Sigmoid colon (tissue), 7 donors: Measurements from ENCODE around the gene FERMT2. TPM values are rescaled to one million over a fixed set of nuclear protein-coding genes. Genes with fewer than 3 reads are reported as not detected.
A peak's percentile ranks its signal among the peaks of the same experiment; 100 is the strongest.

ENCODE experiments used
- DNase-seq: peaks from one replicate; pipeline ENCODE4 v3.0.0-alpha.2; 2019
- H3K27ac ChIP-seq, 4 donors: fragments of 200-600 bp; sonication (generic); one replicate each; pipeline ENCODE4 v1.5.1; 2016 to 2019; ENCODE audit warnings: mild to moderate bottlenecking in 1 of 4
- H3K27me3 ChIP-seq, 3 donors: fragments of 200-600 bp; sonication (generic); one replicate each; pipeline ENCODE4 v1.5.1; 2019; ENCODE audit warnings: mild to moderate bottlenecking in 1 of 3
- H3K36me3 ChIP-seq, 4 donors: fragments of 200-600 bp; sonication (generic); one replicate each; pipeline ENCODE4 v1.5.1; 2016 to 2019
- H3K4me1 ChIP-seq, 4 donors: fragments of 200-600 bp; sonication (generic); one replicate each; pipeline ENCODE4 v1.5.1; 2017 to 2019
- H3K4me3 ChIP-seq, 4 donors: fragments of 200-600 bp; sonication (generic); one replicate each; pipeline ENCODE4 v1.5.1; 2017 to 2019; ENCODE audit warnings: mild to moderate bottlenecking in 2 of 4, moderate library complexity in 1 of 4
- H3K9me3 ChIP-seq, 4 donors: fragments of 200-600 bp in 3 of 4; sonication (generic) in 3 of 4; one replicate each; pipeline versions ENCODE4 v1.5.1 to v1.6.1; 2013 to 2019
- CTCF ChIP-seq, 4 experiments: fragments of 450-650 bp in 3 of 4; fragments of 200-600 bp in 1 of 4; IDR thresholded peaks; one replicate each; pipeline ENCODE4 v1.5.1; 2016 to 2019; ENCODE audit warnings: antibody characterized with exemption in 4 of 4, mild to moderate bottlenecking in 3 of 4, moderate library complexity in 2 of 4
- EP300 ChIP-seq, 4 donors: sonication (generic); formaldehyde crosslinking; IDR thresholded peaks; one replicate each; pipeline ENCODE4 v1.6.1; 2017; ENCODE audit warnings: antibody characterized with exemption in 4 of 4
- POLR2A ChIP-seq, 2 donors: fragments of 450-650 bp; IDR thresholded peaks; one replicate each; pipeline ENCODE4 v1.6.1; 2016; ENCODE audit warnings: antibody characterized with exemption in 2 of 2, mild to moderate bottlenecking in 2 of 2, moderate library complexity in 2 of 2
- POLR2AphosphoS5 ChIP-seq, 4 donors: sonication (generic); formaldehyde crosslinking; IDR thresholded peaks; one replicate each; pipeline ENCODE4 v1.6.1; 2017; ENCODE audit warnings: antibody characterized with exemption in 4 of 4
- WGBS, 2 donors: extraction: QIAGEN DNeasy Blood & Tissue Kit; methylation state at CpG; one replicate each; pipeline ENCODE4 v1.1.7; 2013; 5-methylcytosine and 5-hydroxymethylcytosine counted together
- intact Hi-C: fragments of 100-400 bp; cut with DNase I; formaldehyde crosslinking; loops from one replicate; pipeline ENCODE4 v1.15.1; 2023
- polyA plus RNA-seq, 3 donors: library from polyadenylated mRNA; stranded (reverse); fragments of 200-250 nt; gene quantifications; one replicate each; pipeline ENCODE4 v1.2.3, GENCODE V29; 2013
- total RNA-seq, 4 donors: library from RNA; depleted of rRNA; stranded (reverse); fragments of >200 nt; gene quantifications; one replicate each; pipeline ENCODE4 v1.1.0, GENCODE V29; 2016
- donor health status: healthy with polysubstance abuse.
- donor health status: Bipolar disorder and iron deficiency.
- donor health status: healthy.

FERMT2 gene
- total and polyA plus RNA-seq, 7 donors: 3.0 to 317 (median 278) TPM

DNA sequence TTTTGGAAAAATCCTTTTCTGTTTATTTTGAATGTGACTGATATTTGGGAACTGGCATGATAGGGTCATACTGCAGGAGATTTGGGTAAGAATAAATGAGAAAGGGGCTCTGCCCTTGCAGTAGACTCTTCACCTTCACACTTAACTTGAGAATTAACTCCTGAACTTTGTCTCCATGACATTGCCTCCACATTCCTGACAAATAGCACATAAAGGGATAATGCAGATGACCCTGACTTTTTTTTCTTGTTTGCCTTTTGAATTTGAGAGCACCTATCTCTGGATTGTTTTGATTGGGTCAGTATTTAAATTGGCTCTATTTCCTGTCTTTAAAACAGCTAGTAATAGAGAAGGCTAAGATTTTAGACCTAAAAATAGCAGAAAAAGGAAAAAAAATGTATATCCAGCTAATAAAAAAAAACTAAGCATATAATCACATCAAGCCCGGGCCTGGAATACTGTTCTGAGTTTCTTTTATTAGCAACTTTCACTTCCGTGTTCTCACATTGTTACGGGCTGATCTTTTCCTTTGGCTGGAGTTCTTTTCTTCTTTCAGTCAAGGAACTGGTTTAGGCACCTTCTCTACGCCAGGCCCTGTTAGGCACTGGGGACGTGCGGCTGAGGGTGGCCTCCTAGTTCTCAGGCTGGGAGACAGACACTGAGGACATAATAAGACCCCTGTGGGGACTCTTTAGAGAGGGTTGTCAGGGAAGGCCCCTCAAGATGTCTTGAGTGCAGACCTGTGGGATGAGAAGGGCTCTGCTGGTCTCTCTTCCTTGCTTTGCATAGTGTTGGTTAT lies 106.4 kb downstream of the FERMT2 start:
- Histone ChIP-seq H3K36me3 (no peaks in the 10 kb centered on the region), H3K4me1 (peaks cover 0 to 23% (median 22%) of the 10 kb centered on the region in 4 donors), H3K27ac (peak overlapping the region; percentile 36 to 78 (median 67)), H3K9me3 (no peaks in the 10 kb centered on the region), H3K27me3 (no peaks in the 10 kb centered on the region), H3K4me3 (no peak overlapping the region)
- 49 to 58% methylated on average over 6 of the region's 6 CpGs for WGBS, 2 donors
- DNase-seq: no peak
- TF ChIP-seq CTCF (IDR thresholded peaks at IDR 0.05): no peak
- TF ChIP-seq POLR2AphosphoS5 (IDR thresholded peaks at IDR 0.05): no peak
- TF ChIP-seq POLR2A (IDR thresholded peaks at IDR 0.05): no peak
- no peak for TF ChIP-seq EP300 (IDR thresholded peaks at IDR 0.05)
- intact Hi-C loops: loop anchor here (5.0 kb wide), 1 partner anchor 113 kb away; no protein-coding TSS in a partner anchor

DNA sequence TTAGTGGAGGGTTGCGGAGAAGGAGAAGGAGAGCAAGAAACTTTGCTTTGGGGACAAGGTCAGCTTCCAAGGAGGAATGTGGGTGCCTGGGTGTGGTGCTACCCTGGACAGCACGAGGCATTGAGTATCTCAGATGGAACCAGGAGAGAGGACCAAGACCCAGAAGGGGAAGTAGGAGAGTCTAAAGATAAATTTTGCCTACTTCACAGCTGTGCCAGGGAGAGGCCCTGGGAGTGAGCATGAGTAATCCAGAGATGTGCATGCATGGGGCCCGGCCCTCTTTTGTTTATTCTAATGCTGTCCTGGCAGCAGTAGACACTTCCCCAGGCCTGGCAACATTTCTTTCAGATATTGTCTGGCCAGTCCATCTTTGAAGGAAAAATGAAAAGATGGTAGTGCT lies 110.0 kb downstream of the FERMT2 start:
- TF ChIP-seq CTCF (IDR thresholded peaks at IDR 0.05) (no peak), EP300 (IDR thresholded peaks at IDR 0.05) (no peak), POLR2AphosphoS5 (IDR thresholded peaks at IDR 0.05) (no peak), POLR2A (IDR thresholded peaks at IDR 0.05) (no peak)
- 47 to 65% methylated on average over 3 of the region's 3 CpGs for WGBS, 2 donors
- peak overlapping the region in 2 of 4 donors; percentile 48 to 59 for H3K27ac ChIP-seq
- peaks cover 0 to 23% (median 22%) of the 10 kb centered on the region in 4 donors for H3K4me1 ChIP-seq
- no peaks in the 10 kb centered on the region for H3K36me3 ChIP-seq
- no peaks in the 10 kb centered on the region for H3K9me3 ChIP-seq
- peak; percentile 74 for DNase-seq
- H3K4me3 ChIP-seq: no peak overlapping the region
- intact Hi-C loops: loop anchor here (5.0 kb wide), 1 partner anchor 116 kb away; no protein-coding TSS in a partner anchor
- H3K27me3 ChIP-seq: no peaks in the 10 kb centered on the region

GRCh38 chr14:52837451-52837850 lies 113.4 kb downstream of the FERMT2 start:
- no peak for TF ChIP-seq EP300 (IDR thresholded peaks at IDR 0.05)
- TF ChIP-seq CTCF (IDR thresholded peaks at IDR 0.05): no peak
- no peak for TF ChIP-seq POLR2A (IDR thresholded peaks at IDR 0.05)
- no peak for TF ChIP-seq POLR2AphosphoS5 (IDR thresholded peaks at IDR 0.05)
- Histone ChIP-seq H3K27me3 (no peaks in the 10 kb centered on the region), H3K27ac (no peak overlapping the region), H3K4me3 (no peak overlapping the region), H3K9me3 (no peaks in the 10 kb centered on the region), H3K4me1 (peaks cover 0 to 23% (median 16%) of the 10 kb centered on the region in 4 donors), H3K36me3 (no peaks in the 10 kb centered on the region)
- DNase-seq: no peak
- 83 to 90% methylated on average over 7 of the region's 7 CpGs for WGBS, 2 donors
- intact Hi-C loops: no loop called here

DNA sequence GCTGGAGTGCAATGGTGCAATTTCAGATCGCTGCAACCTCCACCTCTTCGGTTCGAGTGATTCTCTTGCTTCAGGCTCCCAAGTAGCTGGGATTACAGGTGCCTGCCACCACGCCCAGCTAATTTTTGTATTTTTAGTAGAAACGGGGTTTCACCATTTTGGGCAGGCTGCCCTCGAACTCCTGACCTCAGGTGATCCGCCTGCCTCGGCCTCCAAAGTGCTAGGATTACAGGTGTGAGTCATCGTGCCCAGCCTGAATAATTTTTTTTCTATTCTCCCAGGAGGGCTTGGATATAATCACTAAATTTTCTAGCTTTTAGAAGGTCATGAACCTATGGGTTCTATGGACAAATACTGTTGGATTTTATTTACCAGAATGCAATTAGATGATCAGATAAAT lies 114.8 kb downstream of the FERMT2 start:
- intact Hi-C loops: no loop called here
- Histone ChIP-seq H3K4me1 (peaks cover 0 to 20% (median 11%) of the 10 kb centered on the region in 4 donors), H3K4me3 (no peak overlapping the region), H3K9me3 (no peaks in the 10 kb centered on the region), H3K36me3 (no peaks in the 10 kb centered on the region), H3K27ac (no peak overlapping the region), H3K27me3 (no peaks in the 10 kb centered on the region)
- 86 to 93% methylated on average over 9 of the region's 9 CpGs for WGBS, 2 donors
- DNase-seq: no peak
- no peak for TF ChIP-seq CTCF (IDR thresholded peaks at IDR 0.05)
- TF ChIP-seq POLR2A (IDR thresholded peaks at IDR 0.05): no peak
- TF ChIP-seq EP300 (IDR thresholded peaks at IDR 0.05): no peak
- no peak for TF ChIP-seq POLR2AphosphoS5 (IDR thresholded peaks at IDR 0.05)
